Astrocyte (in vitro differentiated cells and primary cell): ENCODE data around the gene ITCH. TPM values are rescaled to one million over a fixed set of nuclear protein-coding genes. Genes with fewer than 3 reads are reported as not detected.

ENCODE experiments used
- DNase-seq: peaks from one replicate; pipeline ENCODE4 v3.0.0-alpha.2; 2010; ENCODE audit warnings: low read depth
- FAIRE-seq: peaks from 2 replicates; lab custom pipeline; 2011; peaks lifted over from hg19 to GRCh38; lab: Jason Lieb, UNC
- H2AFZ ChIP-seq: 2 replicates; pipeline ENCODE4 v1.6.0; 2012; ENCODE audit warnings: low read depth, low read length, inconsistent platforms
- H3K27ac ChIP-seq: 2 replicates; pipeline ENCODE4 v1.5.1; 2011; ENCODE audit warnings: low read depth, low read length, inconsistent platforms
- H3K27me3 ChIP-seq: 2 replicates; pipeline ENCODE4 v1.6.0; 2011; ENCODE audit warnings: low read length, inconsistent platforms; ENCODE audit not compliant: insufficient read depth
- H3K36me3 ChIP-seq: 2 replicates; pipeline ENCODE4 v1.5.1; 2011; ENCODE audit warnings: low read length, inconsistent platforms; ENCODE audit not compliant: insufficient read depth
- H3K4me1 ChIP-seq: 2 replicates; pipeline ENCODE4 v1.5.1; 2011; ENCODE audit warnings: low read length, inconsistent platforms; ENCODE audit not compliant: insufficient read depth
- H3K4me2 ChIP-seq: 2 replicates; pipeline ENCODE4 v1.6.0; 2012; ENCODE audit warnings: low read length, inconsistent platforms
- H3K4me3 ChIP-seq: 2 replicates; pipeline ENCODE4 v1.5.1; 2011; ENCODE audit warnings: low read depth, mild to moderate bottlenecking, low read length, inconsistent platforms; ENCODE audit not compliant: insufficient read depth
- H3K79me2 ChIP-seq: 2 replicates; pipeline ENCODE4 v1.6.0; 2012; ENCODE audit warnings: mild to moderate bottlenecking, low read length, inconsistent platforms; ENCODE audit not compliant: insufficient read depth
- H3K9ac ChIP-seq: 2 replicates; pipeline ENCODE4 v1.6.0; 2012; ENCODE audit warnings: mild to moderate bottlenecking, low read length, inconsistent platforms
- H3K9me3 ChIP-seq: 2 replicates; pipeline ENCODE4 v1.5.1; 2012; ENCODE audit warnings: low read depth, mild to moderate bottlenecking, low read length, inconsistent platforms; ENCODE audit not compliant: insufficient read depth
- H4K20me1 ChIP-seq: 2 replicates; pipeline ENCODE4 v1.6.0; 2012; ENCODE audit warnings: low read length, inconsistent platforms; ENCODE audit not compliant: insufficient read depth
- H3K27ac Mint-ChIP-seq: one replicate; pipeline ENCODE4 v1.8.0; 2021; ENCODE audit warnings: mild to moderate bottlenecking, mixed read lengths; ENCODE audit not compliant: unreplicated experiment
- H3K27me3 Mint-ChIP-seq: one replicate; pipeline ENCODE4 v1.8.0; 2021; ENCODE audit warnings: low read depth, mixed read lengths; ENCODE audit not compliant: unreplicated experiment
- H3K36me3 Mint-ChIP-seq: one replicate; pipeline ENCODE4 v1.8.0; 2021; ENCODE audit warnings: low read depth, mixed read lengths; ENCODE audit not compliant: unreplicated experiment
- H3K4me1 Mint-ChIP-seq: one replicate; pipeline ENCODE4 v1.8.0; 2021; ENCODE audit warnings: low read depth, mixed read lengths; ENCODE audit not compliant: unreplicated experiment
- H3K4me3 Mint-ChIP-seq: one replicate; pipeline ENCODE4 v1.8.0; 2021; ENCODE audit warnings: mild to moderate bottlenecking, moderate library complexity, mixed read lengths; ENCODE audit not compliant: unreplicated experiment
- H3K9me3 Mint-ChIP-seq: one replicate; pipeline ENCODE4 v1.8.0; 2021; ENCODE audit warnings: mild to moderate bottlenecking, mixed read lengths; ENCODE audit not compliant: unreplicated experiment
- EZH2 ChIP-seq: IDR thresholded peaks from 2 replicates; pipeline ENCODE4 v1.6.1; 2012; ENCODE audit warnings: mild to moderate bottlenecking, low read length, inconsistent platforms; ENCODE audit not compliant: insufficient read depth
- total RNA-seq: library from RNA; stranded (reverse); gene quantifications from 2 replicates; pipeline ENCODE4 v1.2.1, GENCODE V29; 2021
- TF ChIP-seq, protein P1 (sequence below): IDR thresholded peaks from 2 replicates; pipeline ENCODE4 v1.5.1; 2011; ENCODE audit warnings: low read depth, mild to moderate bottlenecking, inconsistent platforms, low read length, moderate library complexity; ENCODE audit not compliant: insufficient read depth

The ITCH gene
- total RNA-seq, 1 donor from 2014 or later = 79.0 TPM

GRCh38 chr20:34547844-34548613, 185.0 kb downstream of the ITCH start:
- no peaks in the 10 kb centered on the region for H3K9me3 Mint-ChIP-seq
- no peaks in the 10 kb centered on the region for H3K27me3 Mint-ChIP-seq
- Histone ChIP-seq H3K9ac (no peak overlapping the region), H3K4me2 (no peak overlapping the region), H3K27me3 (no peaks in the 10 kb centered on the region), H3K4me3 (no peak overlapping the region), H3K27ac (no peak overlapping the region), H2AFZ (no peak overlapping the region), H3K9me3 (no peaks in the 10 kb centered on the region), H3K4me1 (no peaks in the 10 kb centered on the region), H3K36me3 (no peaks in the 10 kb centered on the region), H3K79me2 (no peaks in the 10 kb centered on the region), H4K20me1 (no peaks in the 10 kb centered on the region)
- TF ChIP-seq, protein P1, sequence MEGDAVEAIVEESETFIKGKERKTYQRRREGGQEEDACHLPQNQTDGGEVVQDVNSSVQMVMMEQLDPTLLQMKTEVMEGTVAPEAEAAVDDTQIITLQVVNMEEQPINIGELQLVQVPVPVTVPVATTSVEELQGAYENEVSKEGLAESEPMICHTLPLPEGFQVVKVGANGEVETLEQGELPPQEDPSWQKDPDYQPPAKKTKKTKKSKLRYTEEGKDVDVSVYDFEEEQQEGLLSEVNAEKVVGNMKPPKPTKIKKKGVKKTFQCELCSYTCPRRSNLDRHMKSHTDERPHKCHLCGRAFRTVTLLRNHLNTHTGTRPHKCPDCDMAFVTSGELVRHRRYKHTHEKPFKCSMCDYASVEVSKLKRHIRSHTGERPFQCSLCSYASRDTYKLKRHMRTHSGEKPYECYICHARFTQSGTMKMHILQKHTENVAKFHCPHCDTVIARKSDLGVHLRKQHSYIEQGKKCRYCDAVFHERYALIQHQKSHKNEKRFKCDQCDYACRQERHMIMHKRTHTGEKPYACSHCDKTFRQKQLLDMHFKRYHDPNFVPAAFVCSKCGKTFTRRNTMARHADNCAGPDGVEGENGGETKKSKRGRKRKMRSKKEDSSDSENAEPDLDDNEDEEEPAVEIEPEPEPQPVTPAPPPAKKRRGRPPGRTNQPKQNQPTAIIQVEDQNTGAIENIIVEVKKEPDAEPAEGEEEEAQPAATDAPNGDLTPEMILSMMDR = no peak
- TF ChIP-seq EZH2 = no peak
- no peak overlapping the region for H3K4me3 Mint-ChIP-seq
- no peaks in the 10 kb centered on the region for H3K4me1 Mint-ChIP-seq
- peaks cover 10% of the 10 kb centered on the region for H3K36me3 Mint-ChIP-seq
- DNase-seq (no peak), FAIRE-seq (no peak)
- H3K27ac Mint-ChIP-seq = no peak overlapping the region

DNA sequence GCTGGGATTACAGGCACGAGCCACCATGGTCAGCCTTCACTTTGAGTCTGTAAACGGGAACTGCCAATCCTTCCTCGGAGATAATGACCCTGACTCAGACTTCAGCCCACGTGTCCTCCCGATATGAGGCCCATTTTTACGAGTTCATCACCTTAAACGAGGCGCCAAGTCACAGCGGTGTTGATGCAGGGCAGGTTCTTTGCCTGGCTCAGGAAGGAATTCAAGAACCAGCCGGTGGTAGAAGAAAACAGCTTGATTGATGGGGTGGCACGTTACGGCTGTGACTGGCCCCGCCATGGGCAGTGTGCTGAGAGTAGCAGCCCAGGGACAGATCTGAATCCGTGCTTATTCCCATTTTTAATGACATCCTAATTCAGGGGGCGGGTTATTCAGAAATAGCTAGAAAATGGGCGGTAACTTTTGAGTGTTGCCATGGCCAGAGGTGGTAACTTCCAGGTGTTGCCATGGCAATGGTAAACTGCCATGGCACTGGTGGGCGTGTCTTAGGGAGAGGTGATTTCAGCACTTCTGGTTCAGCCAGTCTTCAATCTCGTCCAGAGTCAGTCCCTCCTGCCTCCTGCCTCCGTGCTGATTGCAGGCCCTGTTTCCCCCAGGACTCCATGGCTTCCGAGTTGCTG, 186.3 kb downstream of the ITCH start:
- Histone ChIP-seq H3K27ac (no peak overlapping the region), H3K27me3 (no peaks in the 10 kb centered on the region), H3K4me2 (no peak overlapping the region), H2AFZ (no peak overlapping the region), H3K9ac (no peak overlapping the region), H3K4me1 (no peaks in the 10 kb centered on the region), H3K79me2 (no peaks in the 10 kb centered on the region), H3K4me3 (no peak overlapping the region), H3K36me3 (no peaks in the 10 kb centered on the region), H4K20me1 (no peaks in the 10 kb centered on the region), H3K9me3 (no peaks in the 10 kb centered on the region)
- Mint-ChIP-seq H3K27ac (no peak overlapping the region), H3K4me3 (no peak overlapping the region), H3K9me3 (no peaks in the 10 kb centered on the region), H3K27me3 (no peaks in the 10 kb centered on the region), H3K36me3 (peaks cover 10% of the 10 kb centered on the region), H3K4me1 (no peaks in the 10 kb centered on the region)
- FAIRE-seq = no peak
- no peak for TF ChIP-seq EZH2
- TF ChIP-seq, protein P1 = no peak
- DNase-seq = no peak

- no peak overlapping the region for H3K9ac ChIP-seq
- TF ChIP-seq, protein P1 = no peak
- no peak for TF ChIP-seq EZH2
- H2AFZ ChIP-seq = no peak overlapping the region
Measured at GRCh38 chr20:34549929-34550305, 186.8 kb downstream of the ITCH start.

More at GRCh38 chr20:34549929-34550305, 186.8 kb downstream of the ITCH start:
- H4K20me1 ChIP-seq = no peaks in the 10 kb centered on the region
- H3K36me3 ChIP-seq = no peaks in the 10 kb centered on the region
- FAIRE-seq = no peak
- H3K27me3 ChIP-seq = no peaks in the 10 kb centered on the region
- Mint-ChIP-seq H3K27me3 (no peaks in the 10 kb centered on the region), H3K9me3 (no peaks in the 10 kb centered on the region), H3K27ac (no peak overlapping the region), H3K4me1 (no peaks in the 10 kb centered on the region), H3K36me3 (peaks cover 7% of the 10 kb centered on the region), H3K4me3 (no peak overlapping the region)
- H3K79me2 ChIP-seq = no peaks in the 10 kb centered on the region
- DNase-seq = no peak
- H3K4me1 ChIP-seq = no peaks in the 10 kb centered on the region
- H3K27ac ChIP-seq = no peak overlapping the region
- H3K9me3 ChIP-seq = no peaks in the 10 kb centered on the region
- H3K4me2 ChIP-seq = no peak overlapping the region
- no peak overlapping the region for H3K4me3 ChIP-seq
